Keratinocyte (primary cell): Measurements from ENCODE around the gene MEIS2. TPM values are rescaled to one million over a fixed set of nuclear protein-coding genes. Genes with fewer than 3 reads are reported as not detected.

Experiments used
- DNase-seq: peaks from one replicate; pipeline ENCODE4 v3.0.0-alpha.2; 2011; ENCODE audit warnings: low read depth, missing footprints, low spot score
- FAIRE-seq: peaks from 2 replicates; lab custom pipeline; 2011; peaks lifted over from hg19 to GRCh38; lab: Jason Lieb, UNC
- H2AFZ ChIP-seq: 2 replicates; pipeline ENCODE4 v1.6.0; 2012; ENCODE audit warnings: low read length, control low read depth, inconsistent platforms; ENCODE audit not compliant: control insufficient read depth
- H3K27ac ChIP-seq: 2 replicates; pipeline ENCODE4 v1.5.1; 2011; ENCODE audit warnings: low read length; ENCODE audit not compliant: control insufficient read depth, insufficient read depth
- H3K27me3 ChIP-seq: 3 replicates; pipeline ENCODE4 v1.6.0; 2011; ENCODE audit warnings: low read length; ENCODE audit not compliant: control insufficient read depth, insufficient read depth; ENCODE audit errors: extremely low read depth
- H3K36me3 ChIP-seq, 2 experiments: 2 replicates in 1 of 2; 3 replicates in 1 of 2; pipeline ENCODE4 v1.5.1; 2011; ENCODE audit warnings: low read length in 2 of 2, mild to moderate bottlenecking in 1 of 2; ENCODE audit not compliant: control insufficient read depth in 2 of 2, insufficient read depth in 2 of 2; ENCODE audit errors: extremely low read depth in 1 of 2
- H3K4me1 ChIP-seq: 3 replicates; pipeline ENCODE4 v1.5.1; 2011; ENCODE audit warnings: low read length; ENCODE audit not compliant: control insufficient read depth, insufficient read depth; ENCODE audit errors: extremely low read depth
- H3K4me2 ChIP-seq: 3 replicates; pipeline ENCODE4 v1.6.0; 2011; ENCODE audit warnings: low read depth, low read length; ENCODE audit not compliant: control insufficient read depth, insufficient read depth; ENCODE audit errors: extremely low read depth
- H3K4me3 ChIP-seq, 3 experiments: fragments of 200-600 bp in 1 of 3; sonication (generic) in 1 of 3; 2 replicates in 2 of 3; 3 replicates in 1 of 3; pipeline ENCODE4 v1.5.1; 2011 to 2016; ENCODE audit warnings: low read length in 3 of 3, mild to moderate bottlenecking in 3 of 3, control low read depth in 2 of 3, inconsistent platforms in 1 of 3, low read depth in 1 of 3, mixed read lengths in 1 of 3, mixed run types in 1 of 3, moderate library complexity in 1 of 3; ENCODE audit not compliant: control insufficient read depth in 2 of 3, insufficient read depth in 2 of 3; ENCODE audit errors: extremely low read depth in 1 of 3
- H3K79me2 ChIP-seq: 2 replicates; pipeline ENCODE4 v1.6.0; 2012; ENCODE audit warnings: low read length; ENCODE audit not compliant: control insufficient read depth, insufficient read depth
- H3K9ac ChIP-seq: 3 replicates; pipeline ENCODE4 v1.6.0; 2011; ENCODE audit warnings: low read length; ENCODE audit not compliant: control insufficient read depth, insufficient read depth; ENCODE audit errors: extremely low read depth
- H3K9me1 ChIP-seq: 3 replicates; pipeline ENCODE4 v1.6.0; 2011; ENCODE audit warnings: low read length; ENCODE audit not compliant: control insufficient read depth, insufficient read depth; ENCODE audit errors: extremely low read depth
- H3K9me3 ChIP-seq: 2 replicates; pipeline ENCODE4 v1.5.1; 2012; ENCODE audit warnings: low read depth, low read length; ENCODE audit not compliant: control insufficient read depth
- H4K20me1 ChIP-seq: 3 replicates; pipeline ENCODE4 v1.6.0; 2011; ENCODE audit warnings: low read length; ENCODE audit not compliant: control insufficient read depth, insufficient read depth; ENCODE audit errors: extremely low read depth
- CTCF ChIP-seq, 3 experiments: IDR thresholded peaks in 1 of 3; conservative IDR thresholded peaks in 1 of 3; optimal IDR thresholded peaks in 1 of 3; 2 replicates in 2 of 3; 3 replicates in 1 of 3; pipeline versions ENCODE3 to v1.5.1; 2011; ENCODE audit warnings: low read length in 3 of 3, mild to moderate bottlenecking in 3 of 3, moderate library complexity in 2 of 3, control low read depth in 1 of 3, inconsistent platforms in 1 of 3; ENCODE audit not compliant: insufficient read depth in 2 of 3; ENCODE audit errors: extremely low read depth in 1 of 3
- EZH2 ChIP-seq: IDR thresholded peaks from one replicate; pipeline ENCODE4 v1.6.1; 2012; ENCODE audit warnings: inconsistent platforms, mild to moderate bottlenecking, low read length, moderate library complexity
- dilution Hi-C: fragments of 300-500 bp; cut with MboI; formaldehyde crosslinking; loops from one replicate; pipeline ENCODE4 v1.7.0; 2020; ENCODE audit warnings: low sequenced_read_pairs; ENCODE audit not compliant: extremely low pct_ligation_motif_present
- polyA plus RNA-seq, 5 experiments: library from polyadenylated mRNA; depleted of rRNA in 3 of 5; stranded (reverse) in 3 of 5; stranded (forward) in 1 of 5; unstranded in 1 of 5; fragments of >200 nt; gene quantifications; 1 replicate in 1 of 5; 2 replicates in 3 of 5; 3 replicates in 1 of 5; pipeline versions ENCODE4 v1.2.1 to v1.2.3, GENCODE V29; 2011 to 2012; ENCODE audit warnings: missing spikeins in 2 of 5, low read depth in 1 of 5, low replicate concordance in 1 of 5

Gene MEIS2
- polyA plus RNA-seq, 1 donor (not counting 4 experiments of a cell fraction or from before 2014, with no cell fraction given), result 11.4 TPM

GRCh38 chr15:37004373-37004869 is 95.9 kb downstream of the MEIS2 start:
- H2AFZ ChIP-seq, result no peak overlapping the region
- no peaks in the 10 kb centered on the region for H3K9me3 ChIP-seq
- H3K4me3 ChIP-seq, result no peak overlapping the region
- dilution Hi-C loops, result no loop called here
- DNase-seq (no peak), FAIRE-seq (no peak)
- no peaks in the 10 kb centered on the region for H3K4me1 ChIP-seq
- no peaks in the 10 kb centered on the region for H3K36me3 ChIP-seq
- TF ChIP-seq CTCF (optimal IDR thresholded peaks at IDR 0.05 in 1 of 3, IDR thresholded peaks at IDR 0.05 in 1 of 3, conservative IDR thresholded peaks at IDR 0.05 in 1 of 3; ENCODE audit: extremely low read depth in 1 of 3, insufficient read depth in 2 of 3, low read length in 3 of 3) (no peak), EZH2 (no peak)
- no peak overlapping the region for H3K4me2 ChIP-seq
- no peaks in the 10 kb centered on the region for H3K9me1 ChIP-seq
- no peak overlapping the region for H3K27ac ChIP-seq
- H3K9ac ChIP-seq, result no peak overlapping the region
- H3K79me2 ChIP-seq, result no peaks in the 10 kb centered on the region
- no peaks in the 10 kb centered on the region for H3K27me3 ChIP-seq
- H4K20me1 ChIP-seq, result no peaks in the 10 kb centered on the region

GRCh38 chr15:37002041-37002672 is 98.2 kb downstream of the MEIS2 start:
- Histone ChIP-seq H4K20me1 (no peaks in the 10 kb centered on the region), H3K4me1 (no peaks in the 10 kb centered on the region), H3K27ac (no peak overlapping the region), H3K9me3 (no peaks in the 10 kb centered on the region), H3K36me3 (no peaks in the 10 kb centered on the region), H3K79me2 (no peaks in the 10 kb centered on the region), H3K9ac (no peak overlapping the region), H3K4me2 (no peak overlapping the region), H2AFZ (no peak overlapping the region), H3K27me3 (no peaks in the 10 kb centered on the region), H3K4me3 (no peak overlapping the region), H3K9me1 (no peaks in the 10 kb centered on the region)
- DNase-seq (no peak), FAIRE-seq (no peak)
- TF ChIP-seq EZH2 (no peak), CTCF (optimal IDR thresholded peaks at IDR 0.05 in 1 of 3, IDR thresholded peaks at IDR 0.05 in 1 of 3, conservative IDR thresholded peaks at IDR 0.05 in 1 of 3; ENCODE audit: extremely low read depth in 1 of 3, insufficient read depth in 2 of 3, low read length in 3 of 3) (no peak)
- dilution Hi-C loops, result no loop called here
